KOPT-K1 (cell line): ENCODE measurements around the gene DCTN2.

Source experiments
- H3K27ac ChIP-seq: fragments of 200-600 bp; sonication (generic); 2 replicates; pipeline ENCODE4 v1.5.1; 2016; ENCODE audit warnings: antibody characterized with exemption, mild to moderate bottlenecking, low read depth, low read length; ENCODE audit not compliant: poor library complexity, severe bottlenecking
- H3K36me3 ChIP-seq: fragments of 200-600 bp; sonication (generic); 2 replicates; pipeline ENCODE4 v1.5.1; 2017; ENCODE audit warnings: antibody characterized with exemption, mild to moderate bottlenecking, low read length, moderate library complexity; ENCODE audit not compliant: insufficient read depth
- H3K9me3 ChIP-seq: fragments of 200-600 bp; sonication (generic); 2 replicates; pipeline ENCODE4 v1.5.1; 2017; ENCODE audit warnings: antibody characterized with exemption, low read length, mild to moderate bottlenecking; ENCODE audit not compliant: insufficient read depth, poor library complexity, severe bottlenecking

The DCTN2 gene

GRCh38 chr12:57529831-57530230, 17.2 kb downstream of the DCTN2 start:
- peaks cover 99% of the 10 kb centered on the region for H3K36me3 ChIP-seq
- no peak overlapping the region for H3K27ac ChIP-seq
- no peaks in the 10 kb centered on the region for H3K9me3 ChIP-seq

DNA sequence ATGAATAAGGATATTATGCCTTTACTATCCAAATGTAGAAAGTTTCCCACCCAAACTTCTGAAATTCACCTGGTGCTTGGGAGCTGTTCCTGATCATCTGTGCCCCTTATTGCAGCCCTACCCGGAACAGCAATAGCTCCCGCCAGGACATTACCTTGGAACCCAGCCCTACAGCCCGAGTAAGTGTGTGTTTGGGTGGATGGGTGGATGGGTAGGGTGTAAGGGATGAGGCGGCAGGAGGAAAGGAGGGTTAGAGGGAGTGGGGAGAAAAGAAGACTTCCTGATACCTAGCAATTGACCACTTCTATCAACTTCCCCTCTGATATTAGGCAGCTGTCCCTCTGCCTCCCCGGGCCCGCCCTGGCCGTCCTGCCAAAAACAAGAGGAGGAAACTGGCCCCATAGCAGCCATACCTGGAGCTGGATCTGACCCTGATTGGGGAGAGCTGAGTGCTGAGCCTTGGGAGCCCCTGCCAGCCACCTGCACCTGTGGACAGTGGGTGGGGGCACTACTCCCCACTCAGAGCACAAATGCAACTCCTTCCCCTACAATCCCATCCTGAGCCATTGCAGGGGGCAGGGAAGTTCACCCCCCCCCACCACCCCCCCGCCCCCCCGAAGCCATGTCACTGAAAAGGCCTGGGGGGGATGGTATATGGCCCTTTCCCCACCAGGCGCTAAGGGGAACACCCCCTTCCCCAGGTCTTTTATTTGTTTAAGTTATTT, 18.0 kb downstream of the DCTN2 start:
- Histone ChIP-seq H3K36me3 (peaks cover 99% of the 10 kb centered on the region), H3K9me3 (no peaks in the 10 kb centered on the region), H3K27ac (no peak overlapping the region)

DNA sequence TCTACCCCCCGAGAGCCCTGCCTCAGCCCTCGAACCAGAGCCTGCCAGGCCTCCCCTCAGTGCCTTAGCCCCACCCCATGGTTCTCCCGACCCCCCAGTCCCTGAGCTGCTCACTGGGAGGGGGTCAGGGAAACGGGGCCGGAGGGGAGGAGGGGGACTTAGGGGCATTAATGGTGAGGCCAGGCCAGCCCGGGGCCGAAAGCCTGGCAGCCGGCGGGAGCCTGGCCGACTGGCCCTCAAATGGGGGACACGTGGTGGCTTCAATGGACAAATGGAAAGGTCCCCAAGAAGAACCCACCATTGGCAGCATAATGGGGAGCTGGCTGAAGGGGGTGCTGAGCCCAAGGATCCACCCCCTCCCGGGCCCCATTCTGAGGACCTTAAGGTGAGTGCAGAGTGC, 18.8 kb downstream of the DCTN2 start:
- Histone ChIP-seq H3K27ac (no peak overlapping the region), H3K9me3 (no peaks in the 10 kb centered on the region), H3K36me3 (peaks cover 92% of the 10 kb centered on the region)

GRCh38 chr12:57527184-57527583, 19.8 kb downstream of the DCTN2 start:
- H3K36me3 ChIP-seq, result peaks cover 82% of the 10 kb centered on the region
- no peaks in the 10 kb centered on the region for H3K9me3 ChIP-seq
- H3K27ac ChIP-seq, result no peak overlapping the region

- Histone ChIP-seq H3K27ac (no peak overlapping the region), H3K36me3 (peaks cover 76% of the 10 kb centered on the region), H3K9me3 (no peaks in the 10 kb centered on the region)
Observed at GRCh38 chr12:57526477-57527126, 20.4 kb downstream of the DCTN2 start.

GRCh38 chr12:57525615-57526383, 21.2 kb downstream of the DCTN2 start:
- no peak overlapping the region for H3K27ac ChIP-seq
- no peaks in the 10 kb centered on the region for H3K9me3 ChIP-seq
- H3K36me3 ChIP-seq, result peaks cover 68% of the 10 kb centered on the region

- no peaks in the 10 kb centered on the region for H3K9me3 ChIP-seq
- H3K36me3 ChIP-seq, result peaks cover 60% of the 10 kb centered on the region
- H3K27ac ChIP-seq, result peak overlapping the region; percentile 96
Observed at GRCh38 chr12:57524814-57525614, 22.0 kb downstream of the DCTN2 start.

DNA sequence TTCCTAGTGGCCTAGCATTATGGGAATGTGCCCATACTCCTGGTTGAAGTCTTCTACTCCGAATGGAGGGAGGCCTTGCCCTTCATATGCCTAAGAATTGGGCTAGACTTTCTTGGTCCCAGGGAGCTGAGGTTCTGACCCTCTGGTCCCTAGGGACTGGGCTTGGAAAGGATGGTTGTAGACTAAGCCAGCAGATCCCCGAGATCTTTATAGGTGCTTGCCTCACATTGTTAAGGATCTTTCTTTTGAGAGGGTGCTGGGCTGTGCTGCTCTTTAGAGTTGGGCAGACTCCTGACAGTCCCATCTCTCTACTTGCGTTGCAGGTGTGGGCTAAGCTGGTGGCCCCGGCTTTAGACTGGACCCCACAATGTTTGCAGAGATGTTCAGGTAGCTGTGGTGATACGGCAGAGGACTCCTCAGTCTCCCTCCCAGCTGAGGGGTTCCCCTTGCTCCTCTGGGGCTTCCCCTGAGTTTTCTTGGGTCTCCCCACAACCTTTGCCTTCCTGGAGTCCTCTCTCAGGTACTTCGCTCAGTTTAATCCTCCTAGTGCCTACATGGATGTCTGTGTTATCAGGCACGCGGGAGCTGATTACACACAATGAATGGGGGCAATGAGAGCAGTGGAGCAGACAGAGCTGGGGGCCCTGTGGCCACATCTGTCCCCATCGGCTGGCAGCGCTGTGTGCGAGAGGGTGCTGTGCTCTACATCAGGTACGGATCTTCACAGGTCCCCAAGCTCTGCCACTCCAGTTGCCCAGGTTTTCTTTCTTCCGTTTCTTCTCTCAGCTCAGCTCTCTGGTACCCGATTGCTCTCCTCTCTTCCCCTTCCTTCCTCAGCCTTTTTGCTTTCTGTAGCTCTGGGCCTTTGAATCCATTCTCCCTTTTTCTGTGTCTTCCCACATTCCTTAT, 23.0 kb downstream of the DCTN2 start:
- H3K27ac ChIP-seq, result peak overlapping the region; percentile 96

DNA sequence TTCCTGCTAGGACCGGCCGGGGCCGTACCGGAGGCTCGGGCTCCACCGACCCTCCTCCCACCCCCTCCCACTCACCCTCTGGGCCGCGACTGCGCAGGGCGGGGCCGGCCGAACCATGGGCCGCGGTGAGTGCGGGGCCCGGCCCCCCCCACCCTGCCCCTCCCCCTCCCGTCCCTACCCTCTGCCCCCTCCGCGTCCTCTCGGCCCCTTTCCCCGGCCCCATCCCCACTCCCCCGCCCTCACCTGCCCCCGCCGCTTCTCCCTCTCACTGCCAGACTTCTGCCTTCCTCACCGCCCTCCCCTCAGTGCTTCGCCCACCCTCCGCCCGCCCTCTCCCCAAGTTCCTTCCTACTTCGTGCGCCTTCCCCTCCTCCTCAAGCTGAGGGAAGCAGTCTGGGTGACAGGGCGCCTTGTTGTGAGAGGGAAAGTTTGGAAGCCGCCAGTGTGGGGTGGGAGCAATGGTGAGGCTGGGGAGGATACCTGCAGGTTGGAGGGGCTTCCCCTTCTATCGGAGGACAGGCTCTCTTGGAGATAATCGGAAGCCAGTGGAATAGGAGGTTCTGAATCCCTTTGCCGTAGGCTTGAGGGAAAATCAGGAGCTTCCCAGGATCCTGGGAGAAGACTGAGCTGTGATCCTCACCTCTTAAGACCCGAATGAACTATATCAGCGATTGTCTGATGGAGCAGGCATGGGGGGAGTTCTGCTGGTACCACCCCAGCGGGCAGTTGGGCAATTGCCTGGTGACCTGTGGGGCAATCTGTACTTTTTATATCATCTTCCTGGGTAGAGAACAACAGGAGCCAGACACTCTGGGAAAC, 23.9 kb downstream of the DCTN2 start:
- no peaks in the 10 kb centered on the region for H3K9me3 ChIP-seq
- H3K27ac ChIP-seq, result peak overlapping the region; percentile 96
- H3K36me3 ChIP-seq, result peaks cover 57% of the 10 kb centered on the region

More for the DNA sequence above, 23.0 kb downstream of the DCTN2 start:
- no peaks in the 10 kb centered on the region for H3K9me3 ChIP-seq
- peaks cover 57% of the 10 kb centered on the region for H3K36me3 ChIP-seq

- H3K27ac ChIP-seq, result peak within 1 kb of the TSS; percentile 96
- peaks cover 57% of the 10 kb centered on the region for H3K36me3 ChIP-seq
- H3K9me3 ChIP-seq, result no peaks in the 10 kb centered on the region
Observed at GRCh38 chr12:57522011-57522886, 24.7 kb downstream of the DCTN2 start, which contains the start of gene MBD6. Gene MBD6, plus strand, starts transcription at chr12:57522824. Its CDS starts 1,480 bp downstream, at chr12:57524304.

GRCh38 chr12:57521525-57522010, 25.4 kb downstream of the DCTN2 start:
- Histone ChIP-seq H3K27ac (peak overlapping the region; percentile 96), H3K9me3 (no peaks in the 10 kb centered on the region), H3K36me3 (peaks cover 57% of the 10 kb centered on the region)

DNA sequence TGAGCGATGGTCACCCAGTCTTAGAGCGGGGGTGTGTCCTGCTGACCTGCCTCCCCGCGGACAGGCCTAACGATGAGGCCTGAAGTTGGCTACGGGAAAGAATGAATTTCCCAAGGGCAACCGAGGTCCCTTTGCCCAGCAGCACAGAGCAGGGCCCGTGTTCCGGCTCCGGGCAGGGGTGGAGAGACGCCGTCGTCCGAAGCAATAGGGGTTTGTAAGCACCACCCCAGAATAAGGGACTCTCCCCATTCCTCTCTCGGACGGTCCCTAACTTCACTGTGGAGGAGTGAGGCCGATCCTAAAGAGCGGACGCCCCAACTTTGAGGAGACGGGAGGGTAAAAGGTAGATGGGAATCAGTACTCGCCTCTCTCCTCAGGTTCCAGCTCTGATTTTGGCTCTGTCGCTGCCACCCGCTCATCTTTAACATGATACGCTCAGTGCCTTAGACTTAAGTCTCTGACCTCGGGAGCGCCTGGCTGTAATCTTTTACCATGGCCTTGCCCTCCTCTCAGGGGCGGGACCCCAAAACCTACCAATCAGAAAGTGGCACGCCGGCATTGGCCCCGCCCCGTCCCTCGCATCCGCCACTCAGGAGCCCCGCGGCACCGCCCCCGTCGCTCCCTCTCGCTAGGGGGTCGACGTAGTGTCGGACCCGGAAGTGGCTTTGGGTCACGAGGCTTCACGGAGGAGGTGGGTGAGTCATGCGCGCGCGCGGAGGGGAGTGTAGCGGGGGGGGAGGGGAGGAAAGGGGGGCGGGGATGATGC, 26.8 kb downstream of the DCTN2 start, which contains the start of gene DDIT3:
DDIT3 (minus strand) TSS at position 462 of the 766 bp plus-strand sequence. CDS start 3,108 bp downstream, outside the sequence.
- peaks cover 58% of the 10 kb centered on the region for H3K36me3 ChIP-seq
- H3K9me3 ChIP-seq, result no peaks in the 10 kb centered on the region
- peak within 1 kb of the TSS; percentile 96 for H3K27ac ChIP-seq
